Neural cell (in vitro differentiated cells): ENCODE measurements around the gene STUM.

Source experiments
- EP300 ChIP-seq: fragments of 450-650 bp; conservative IDR thresholded peaks from 2 replicates; pipeline ENCODE4 v1.6.1; 2014; ENCODE audit warnings: antibody characterized with exemption, mild to moderate bottlenecking, moderate library complexity; ENCODE audit not compliant: poor library complexity, severe bottlenecking
- EZH2 ChIP-seq: fragments of 200-600, 300-800 bp; shearing (Covaris generic), sonication (generic); IDR thresholded peaks from 2 replicates; pipeline ENCODE4 v1.6.1; 2014; ENCODE audit warnings: antibody characterized with exemption, low read length, borderline replicate concordance, mild to moderate bottlenecking; ENCODE audit not compliant: insufficient read depth, poor library complexity, severe bottlenecking
- POLR2AphosphoS5 ChIP-seq: IDR thresholded peaks from 2 replicates; pipeline ENCODE4 v1.6.1; 2012
- RAD21 ChIP-seq: fragments of 450-650 bp; conservative IDR thresholded peaks from 2 replicates; pipeline ENCODE4 v1.6.1; 2014; ENCODE audit warnings: antibody characterized with exemption, mild to moderate bottlenecking, moderate library complexity
- SMC3 ChIP-seq: fragments of 450-650 bp; conservative IDR thresholded peaks from 2 replicates; pipeline ENCODE4 v1.6.1; 2014; ENCODE audit warnings: antibody characterized with exemption, mild to moderate bottlenecking, moderate library complexity; ENCODE audit not compliant: poor library complexity
- TAF1 ChIP-seq: IDR thresholded peaks from 2 replicates; pipeline ENCODE4 v1.6.1; 2012; ENCODE audit warnings: low read depth
- TF ChIP-seq, protein P1 (sequence below): fragments of 450-650 bp; IDR thresholded peaks from 2 replicates; pipeline ENCODE4 v1.5.1; 2014; ENCODE audit warnings: antibody characterized with exemption, mild to moderate bottlenecking, moderate library complexity; ENCODE audit not compliant: poor library complexity, severe bottlenecking

DNA sequence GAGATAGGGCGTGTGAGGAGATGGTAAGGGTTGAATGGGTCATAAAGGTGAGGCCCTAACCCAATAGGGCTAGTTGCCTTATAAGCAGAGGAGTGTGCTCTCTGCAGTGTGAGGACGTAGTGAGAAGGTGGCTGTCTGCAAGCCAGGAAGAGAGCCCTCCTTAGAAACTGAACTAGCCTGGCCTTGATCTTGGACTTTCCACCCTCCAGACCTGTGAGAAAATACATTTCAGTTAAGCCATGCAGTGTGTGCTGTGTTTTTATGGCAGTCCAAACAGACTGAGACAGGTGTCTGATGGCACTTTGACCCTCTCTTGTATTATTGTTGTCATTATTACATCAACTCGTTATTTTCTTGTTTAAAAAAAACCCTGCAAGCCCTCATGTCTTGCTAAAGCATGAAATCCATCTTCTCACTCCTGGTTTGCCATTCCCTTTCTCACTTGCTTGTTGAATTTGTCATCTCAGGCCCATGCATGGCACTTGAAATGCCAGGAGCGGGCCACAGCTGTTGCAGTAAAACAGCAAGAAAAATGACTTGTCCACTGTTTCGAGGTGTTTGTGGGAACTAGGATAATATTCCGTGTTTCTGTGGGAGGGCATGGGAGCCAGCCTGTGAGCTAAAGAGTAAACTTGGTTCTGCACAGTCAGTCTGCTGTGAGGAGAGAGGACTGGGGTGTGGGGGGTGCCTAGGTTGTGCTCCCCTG lies 78.6 kb downstream of the STUM start:
- no peak for TF ChIP-seq EZH2
- TF ChIP-seq RAD21, result no peak
- TF ChIP-seq, protein P1, sequence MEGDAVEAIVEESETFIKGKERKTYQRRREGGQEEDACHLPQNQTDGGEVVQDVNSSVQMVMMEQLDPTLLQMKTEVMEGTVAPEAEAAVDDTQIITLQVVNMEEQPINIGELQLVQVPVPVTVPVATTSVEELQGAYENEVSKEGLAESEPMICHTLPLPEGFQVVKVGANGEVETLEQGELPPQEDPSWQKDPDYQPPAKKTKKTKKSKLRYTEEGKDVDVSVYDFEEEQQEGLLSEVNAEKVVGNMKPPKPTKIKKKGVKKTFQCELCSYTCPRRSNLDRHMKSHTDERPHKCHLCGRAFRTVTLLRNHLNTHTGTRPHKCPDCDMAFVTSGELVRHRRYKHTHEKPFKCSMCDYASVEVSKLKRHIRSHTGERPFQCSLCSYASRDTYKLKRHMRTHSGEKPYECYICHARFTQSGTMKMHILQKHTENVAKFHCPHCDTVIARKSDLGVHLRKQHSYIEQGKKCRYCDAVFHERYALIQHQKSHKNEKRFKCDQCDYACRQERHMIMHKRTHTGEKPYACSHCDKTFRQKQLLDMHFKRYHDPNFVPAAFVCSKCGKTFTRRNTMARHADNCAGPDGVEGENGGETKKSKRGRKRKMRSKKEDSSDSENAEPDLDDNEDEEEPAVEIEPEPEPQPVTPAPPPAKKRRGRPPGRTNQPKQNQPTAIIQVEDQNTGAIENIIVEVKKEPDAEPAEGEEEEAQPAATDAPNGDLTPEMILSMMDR, result no peak
- TF ChIP-seq SMC3, result no peak
- no peak for TF ChIP-seq POLR2AphosphoS5
- no peak for TF ChIP-seq EP300
- no peak for TF ChIP-seq TAF1
